H1 (cell line): ENCODE results near the gene NOL4L.

Source experiments
- ATF3 ChIP-seq: IDR thresholded peaks from 2 replicates; pipeline ENCODE4 v1.6.1; 2011; ENCODE audit warnings: low read depth, mild to moderate bottlenecking, low read length; ENCODE audit not compliant: insufficient read depth
- CBX8 ChIP-seq: fragments of 300-800, 300-1000 bp; sonication (generic); IDR thresholded peaks from 2 replicates; pipeline ENCODE4 v1.7.1; 2016; ENCODE audit warnings: low read depth, low read length, borderline replicate concordance
- CHD2 ChIP-seq: IDR thresholded peaks from 2 replicates; pipeline ENCODE4 v1.6.1; 2012; ENCODE audit warnings: low read length, improper control_type of control experiment
- CTCF ChIP-seq, 3 experiments: IDR thresholded peaks; 1 replicate in 2 of 3; 2 replicates in 1 of 3; pipeline versions ENCODE4 v1.5.1 to v1.6.1; 2011; ENCODE audit warnings: low read length in 3 of 3, mild to moderate bottlenecking in 3 of 3, inconsistent platforms in 2 of 3, low read depth in 1 of 3, moderate library complexity in 1 of 3; ENCODE audit not compliant: insufficient read depth in 1 of 3; ENCODE audit errors: control extremely low read depth in 1 of 3
- JUN ChIP-seq: IDR thresholded peaks from 2 replicates; pipeline ENCODE4 v1.6.1; 2011; ENCODE audit warnings: low read depth, mild to moderate bottlenecking, improper control_type of control experiment, low read length
- KDM1A ChIP-seq: fragments of 200-600, 300-600 bp; sonication (generic); IDR thresholded peaks from 2 replicates; pipeline ENCODE4 v1.7.1; 2016; ENCODE audit warnings: mild to moderate bottlenecking, low read length, borderline replicate concordance
- POLR2A ChIP-seq, 2 experiments: IDR thresholded peaks; 1 replicate in 1 of 2; 2 replicates in 1 of 2; pipeline ENCODE4 v1.6.1; 2011; ENCODE audit warnings: low read depth in 2 of 2, low read length in 2 of 2, mild to moderate bottlenecking in 2 of 2; ENCODE audit errors: control extremely low read depth in 1 of 2
- POLR2AphosphoS5 ChIP-seq: IDR thresholded peaks from 2 replicates; pipeline ENCODE4 v1.6.1; 2011; ENCODE audit warnings: low read depth, low read length
- RFX5 ChIP-seq: IDR thresholded peaks from 2 replicates; pipeline ENCODE4 v1.6.1; 2011; ENCODE audit warnings: low read depth, low read length, improper control_type of control experiment, borderline replicate concordance
- SIN3A ChIP-seq, 2 experiments: IDR thresholded peaks in 1 of 2; conservative IDR thresholded peaks in 1 of 2; 2 replicates each; pipeline ENCODE4 v1.6.1; 2011 to 2012; ENCODE audit warnings: low read length in 2 of 2, improper control_type of control experiment in 1 of 2, low read depth in 1 of 2, mild to moderate bottlenecking in 1 of 2
- TAF1 ChIP-seq: IDR thresholded peaks from 2 replicates; pipeline ENCODE4 v1.6.1; 2011; ENCODE audit warnings: mild to moderate bottlenecking, low read depth, low read length
- TAF7 ChIP-seq: optimal IDR thresholded peaks from 2 replicates; pipeline ENCODE3; 2011; ENCODE audit warnings: low read depth, mild to moderate bottlenecking, inconsistent platforms, low read length, moderate library complexity, borderline replicate concordance
- USF2 ChIP-seq: IDR thresholded peaks from 2 replicates; pipeline ENCODE4 v1.6.1; 2011; ENCODE audit warnings: low read length, improper control_type of control experiment

- TF ChIP-seq CTCF (IDR thresholded peaks at IDR 0.05; ENCODE audit: control extremely low read depth in 1 of 3, insufficient read depth in 1 of 3, low read depth in 1 of 3, low read length in 3 of 3) = no peak
- no peak for TF ChIP-seq TAF1
- no peak for TF ChIP-seq POLR2AphosphoS5
- no peak for TF ChIP-seq TAF7
- TF ChIP-seq CBX8 = no peak
- TF ChIP-seq JUN = no peak
- no peak for TF ChIP-seq POLR2A (IDR thresholded peaks at IDR 0.05; ENCODE audit: control extremely low read depth in 1 of 2, low read depth in 2 of 2, low read length in 2 of 2)
- no peak for TF ChIP-seq CHD2
- no peak for TF ChIP-seq KDM1A
- no peak for TF ChIP-seq RFX5
- no peak for TF ChIP-seq SIN3A (conservative IDR thresholded peaks at IDR 0.05 in 1 of 2, IDR thresholded peaks at IDR 0.05 in 1 of 2; ENCODE audit: low read depth in 1 of 2, low read length in 2 of 2)
- no peak for TF ChIP-seq ATF3
- no peak for TF ChIP-seq USF2
Measured at GRCh38 chr20:32614772-32615171, 29.6 kb upstream of the NOL4L start.
